Activated CD4-positive, alpha-beta T cell treated with anti-CD3 and anti-CD28 coated beads, Interleukin-2, amount 50 U/mL, for 24 hours (primary cell): ENCODE measurements around the gene COL2A1.
"Not testable (repeated sequence)": the region's sequence is repeated elsewhere in the genome, so short reads cannot be mapped to it uniquely, and the experiment has no call there.

Experiments used
- DNase-seq, 2 donors: peaks; one replicate each; pipeline ENCODE4 v3.0.0-alpha.2; 2020; ENCODE audit warnings: low read depth in 1 of 2, low spot score in 1 of 2

COL2A1 gene

GRCh38 chr12:47977772-47978597, 26.3 kb downstream of the COL2A1 start:
- no peak for DNase-seq

DNA sequence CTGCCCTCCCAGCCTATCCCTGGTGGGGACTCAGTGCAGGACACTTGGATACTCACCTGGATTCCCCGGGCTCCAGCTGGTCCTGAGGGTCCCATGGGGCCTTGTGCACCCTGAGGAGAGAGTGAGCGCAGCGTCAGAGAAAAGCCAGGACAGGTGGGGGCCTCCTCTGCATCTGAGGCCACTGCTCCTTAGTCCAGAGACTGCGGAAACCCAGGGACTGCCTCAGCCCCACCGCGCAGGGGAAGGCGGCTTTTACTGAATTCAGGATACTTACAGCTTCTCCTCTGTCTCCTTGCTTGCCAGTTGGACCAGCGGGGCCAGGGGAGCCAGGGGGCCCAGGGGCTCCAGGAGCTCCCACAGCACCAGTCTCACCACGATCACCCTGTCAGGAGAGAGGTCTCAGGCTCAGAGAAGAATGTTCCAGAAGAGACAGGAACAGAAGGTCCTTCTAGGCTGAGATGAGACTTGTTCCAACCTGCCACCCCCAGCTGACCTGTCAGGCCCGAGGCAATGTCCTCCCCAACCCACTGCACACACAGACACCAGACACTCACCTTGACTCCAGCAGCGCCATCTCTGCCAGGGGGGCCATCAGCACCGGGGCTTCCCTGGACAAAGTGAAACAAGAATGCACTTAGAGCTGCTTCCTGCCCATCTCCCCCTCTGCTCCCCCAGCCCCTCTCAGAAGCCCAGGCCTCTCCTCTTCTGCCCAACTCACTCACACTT, 27.1 kb downstream of the COL2A1 start:
- DNase-seq: no peak

DNA sequence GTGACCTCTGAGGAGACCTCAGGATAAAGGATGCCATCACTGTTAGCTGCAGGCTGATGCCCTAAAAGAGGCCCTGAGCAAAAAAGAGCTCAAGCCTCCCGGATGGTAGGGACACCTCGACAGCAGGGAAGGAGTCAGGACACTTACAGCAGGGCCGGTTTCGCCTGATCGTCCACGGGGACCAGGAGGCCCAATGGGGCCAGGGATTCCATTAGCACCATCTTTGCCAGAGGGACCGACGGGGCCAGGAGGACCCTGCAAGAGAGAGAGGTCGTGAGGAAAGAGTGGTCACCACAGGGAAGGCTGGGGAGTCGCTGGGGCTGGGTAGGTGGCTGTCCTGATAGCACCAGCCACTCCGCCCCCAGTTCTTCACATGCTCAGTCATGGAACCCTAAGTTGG, 28.5 kb downstream of the COL2A1 start:
- no peak for DNase-seq

- DNase-seq: no peak
Observed at GRCh38 chr12:47975036-47975620, 29.1 kb downstream of the COL2A1 start.

DNA sequence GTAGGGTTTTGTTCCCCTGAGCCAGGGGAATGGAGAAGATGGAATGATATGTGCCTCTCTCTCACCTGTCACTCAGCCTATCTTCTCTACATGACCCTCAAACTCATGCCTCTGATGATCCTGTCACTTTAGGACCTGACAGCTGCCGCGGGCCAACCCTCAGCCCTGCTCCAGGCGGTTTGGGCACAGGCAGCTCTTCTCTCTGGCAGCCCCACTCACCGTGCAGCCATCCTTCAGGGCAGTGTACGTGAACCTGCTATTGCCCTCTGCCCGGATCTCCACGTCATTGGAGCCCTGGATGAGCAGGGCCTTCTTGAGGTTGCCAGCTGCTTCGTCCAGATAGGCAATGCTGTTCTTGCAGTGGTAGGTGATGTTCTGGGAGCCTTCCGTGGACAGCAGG, 30.4 kb downstream of the COL2A1 start:
- DNase-seq: no peak

- no peak for DNase-seq
Observed at GRCh38 chr12:47972895-47973294, 31.4 kb downstream of the COL2A1 start.

DNA sequence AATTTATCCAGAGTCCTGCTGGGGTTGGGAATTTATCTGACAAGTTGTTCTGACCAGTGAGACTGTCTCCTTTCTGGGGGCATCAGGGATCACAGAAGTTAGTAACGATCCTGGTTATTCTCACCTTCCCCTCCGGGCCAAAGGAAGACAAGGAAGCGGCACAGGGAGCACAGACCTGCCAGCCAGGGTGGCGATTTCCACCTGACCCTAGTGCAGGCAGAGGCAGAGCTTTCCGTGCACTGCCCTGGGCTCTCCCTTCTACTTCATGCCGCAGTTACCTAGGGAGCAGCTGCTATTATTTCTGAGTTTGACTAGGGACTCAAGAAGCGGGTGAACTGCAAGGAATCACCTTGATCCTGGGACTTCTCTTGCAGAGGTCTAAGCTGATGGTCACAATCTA, 33.4 kb downstream of the COL2A1 start:
- no peak for DNase-seq

GRCh38 chr12:47969845-47970244, 34.4 kb downstream of the COL2A1 start:
- DNase-seq: no peak

- DNase-seq: no peak
Observed at GRCh38 chr12:47967461-47968321, 36.6 kb downstream of the COL2A1 start.

DNA sequence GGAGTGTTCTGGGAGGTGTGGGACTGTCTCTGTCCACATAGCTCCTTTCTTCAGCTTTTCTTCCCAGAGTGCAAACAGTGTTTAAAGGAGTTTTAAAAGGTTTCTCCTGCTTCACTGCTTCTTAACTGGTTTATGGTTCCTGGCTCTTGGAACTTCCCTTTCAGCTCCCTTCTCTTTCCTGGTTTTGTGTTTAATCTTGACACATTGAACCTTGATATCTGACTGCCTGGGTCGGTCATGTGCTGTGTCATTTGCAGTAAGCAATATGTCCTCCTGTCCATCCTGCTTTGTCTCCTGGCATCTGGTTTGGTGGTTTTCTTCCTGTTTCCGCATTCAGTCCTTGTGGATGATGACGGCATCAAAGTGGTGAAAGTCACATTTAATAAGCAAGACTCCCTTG, 38.7 kb downstream of the COL2A1 start:
- DNase-seq: no peak

GRCh38 chr12:47964106-47964728, 40.1 kb downstream of the COL2A1 start:
- no peak for DNase-seq

DNA sequence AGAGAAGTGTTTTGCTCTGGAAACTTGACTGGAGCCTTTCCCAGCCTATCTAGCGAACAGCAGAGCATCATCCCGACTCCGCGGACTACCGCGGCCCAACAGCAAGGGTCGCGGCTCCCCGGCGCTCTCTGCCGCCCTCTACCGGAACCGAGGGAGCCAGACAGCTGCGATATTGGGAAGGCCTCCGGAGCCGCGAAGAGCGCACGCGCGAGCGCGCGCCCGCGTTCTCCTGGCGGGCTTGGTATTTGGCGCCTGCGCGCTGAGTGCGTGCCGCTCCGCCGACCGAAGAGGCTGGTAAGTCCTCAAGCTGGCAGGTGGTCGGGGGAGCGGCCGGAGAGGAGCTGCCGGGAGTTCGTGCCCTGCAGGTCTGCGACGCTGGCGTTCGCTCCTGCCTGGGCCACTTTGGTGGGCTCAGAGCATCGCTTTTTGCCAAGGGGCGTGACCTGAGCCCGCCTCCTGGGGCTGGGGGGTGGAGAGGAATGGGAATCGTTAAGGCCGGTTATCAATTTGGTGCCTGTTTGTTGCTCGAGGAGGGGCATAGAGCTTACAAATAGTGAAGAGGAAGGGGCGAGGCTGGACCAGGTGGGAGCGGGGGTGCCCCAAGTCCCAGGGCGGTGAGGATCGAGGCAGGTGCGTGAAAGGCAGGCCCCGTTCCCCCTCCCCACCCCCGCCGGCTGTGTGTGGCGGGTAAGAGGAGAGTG, 40.8 kb downstream of the COL2A1 start, which contains the start of gene TMEM106C:
TSS of gene TMEM106C (plus strand) at position 257 of the 701 bp plus-strand sequence. CDS start 641 bp downstream, outside the sequence.
- DNase-seq: peak; percentile 83 to 86

GRCh38 chr12:47962198-47962597, 42.1 kb downstream of the COL2A1 start:
- no peak for DNase-seq

DNA sequence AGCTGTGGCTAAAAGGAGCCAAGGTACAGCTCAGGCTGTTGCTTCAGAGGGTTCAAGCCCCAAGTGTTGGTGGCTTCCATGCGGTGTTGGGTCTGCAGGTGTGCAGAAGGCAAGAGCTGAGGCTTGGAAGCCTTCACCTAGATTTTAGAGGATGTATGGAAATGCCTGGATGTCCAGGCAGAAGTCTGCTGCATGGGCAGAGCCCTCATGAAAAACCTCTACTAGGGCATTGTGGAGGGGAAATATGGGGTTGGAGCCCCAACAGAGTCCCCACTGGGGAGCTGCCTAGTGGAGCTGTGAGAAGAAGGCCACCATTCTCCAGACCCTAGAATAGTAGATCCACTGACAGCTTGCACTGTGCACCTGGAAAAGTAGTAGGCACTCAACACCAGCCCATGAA, 46.6 kb downstream of the COL2A1 start:
- DNase-seq: not testable (repeated sequence)

- DNase-seq: no peak
Observed at GRCh38 chr12:47955059-47955458, 49.2 kb downstream of the COL2A1 start.

DNA sequence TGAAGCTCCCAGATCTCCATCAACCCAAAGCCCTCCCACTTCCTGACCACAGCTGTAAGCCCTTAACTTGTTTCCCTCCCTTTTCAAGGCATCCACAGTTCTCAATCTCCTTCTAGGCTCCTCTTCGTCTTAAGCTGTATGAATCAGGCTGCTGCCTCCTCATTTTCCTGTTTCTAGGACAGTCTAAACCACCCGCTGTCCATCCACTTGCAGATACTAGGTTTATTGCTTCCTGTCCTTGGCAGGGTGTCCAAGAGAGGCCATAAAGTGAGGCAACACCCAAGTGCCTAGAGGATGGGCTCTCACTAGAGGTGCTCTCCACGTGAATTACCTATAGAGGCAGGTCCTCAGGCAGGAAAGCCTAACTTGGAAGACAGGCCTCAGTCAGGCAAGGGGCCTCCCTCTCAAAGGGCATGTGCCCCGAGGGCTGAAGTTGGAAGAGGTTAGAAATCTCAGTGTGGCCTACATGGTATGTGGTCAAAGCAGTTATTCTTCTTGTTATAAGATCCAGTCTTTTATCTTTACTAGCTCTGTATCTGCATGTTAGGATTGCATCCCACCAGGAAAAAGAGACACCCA, 49.7 kb downstream of the COL2A1 start:
- DNase-seq: no peak

DNA sequence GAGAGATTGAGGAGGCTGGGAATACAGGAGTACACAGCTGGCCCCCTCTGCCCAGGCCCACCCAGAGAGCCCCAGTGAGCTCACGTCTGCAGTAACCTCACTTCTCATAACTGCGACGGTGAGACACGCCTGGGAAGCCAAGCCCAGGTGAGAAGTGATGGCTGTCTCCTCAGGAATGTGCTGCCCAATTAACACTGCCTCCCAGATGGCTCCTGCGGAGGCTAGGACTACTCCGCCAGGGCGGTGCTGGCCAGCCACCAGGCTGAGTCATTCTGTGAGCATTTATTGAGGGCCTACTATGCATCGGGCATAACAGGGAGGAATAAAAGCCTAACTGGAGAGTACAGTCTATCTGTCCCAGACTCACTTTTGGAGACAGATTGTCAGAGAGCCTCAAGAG, 50.2 kb downstream of the COL2A1 start:
- DNase-seq: no peak

GRCh38 chr12:47950856-47951468, 53.3 kb downstream of the COL2A1 start:
- DNase-seq: no peak
